KMS-11 (cell line): Measurements from ENCODE around the gene TREX2.

ENCODE experiments used
- H2AFZ ChIP-seq: fragments of 200-600 bp; sonication (generic); 2 replicates; pipeline ENCODE4 v1.6.1; 2016; ENCODE audit warnings: antibody characterized with exemption, mixed run types, low read depth
- H3K27ac ChIP-seq: fragments of 200-600 bp; sonication (generic); 2 replicates; pipeline ENCODE4 v1.6.1; 2016; ENCODE audit warnings: mild to moderate bottlenecking, mixed run types
- H3K27me3 ChIP-seq: fragments of 200-600 bp; sonication (generic); 2 replicates; pipeline ENCODE4 v1.6.1; 2017; ENCODE audit warnings: mild to moderate bottlenecking, low read depth, mixed run types, moderate library complexity; ENCODE audit not compliant: insufficient read depth
- H3K36me3 ChIP-seq: fragments of 200-600 bp; sonication (generic); 2 replicates; pipeline ENCODE4 v1.6.1; 2017; ENCODE audit warnings: mild to moderate bottlenecking, mixed run types; ENCODE audit not compliant: insufficient read depth
- H3K4me1 ChIP-seq: fragments of 200-600 bp; sonication (generic); 2 replicates; pipeline ENCODE4 v1.6.1; 2016; ENCODE audit warnings: mild to moderate bottlenecking, low read depth, mixed run types; ENCODE audit not compliant: poor library complexity, severe bottlenecking
- H3K4me2 ChIP-seq: fragments of 200-600 bp; sonication (generic); 2 replicates; pipeline ENCODE4 v1.7.0; 2016; ENCODE audit warnings: mild to moderate bottlenecking, mixed run types
- H3K4me3 ChIP-seq: fragments of 200-600 bp; sonication (generic); IDR thresholded peaks from 2 replicates; pipeline ENCODE4 v1.6.1; 2017; ENCODE audit warnings: low read depth, low read length, mixed read lengths; ENCODE audit not compliant: insufficient read depth
- H3K79me2 ChIP-seq: fragments of 200-600 bp; sonication (generic); 2 replicates; pipeline ENCODE4 v1.6.1; 2016; ENCODE audit warnings: low read depth, mixed run types; ENCODE audit not compliant: insufficient read depth
- H3K9ac ChIP-seq: fragments of 200-600 bp; sonication (generic); 2 replicates; pipeline ENCODE4 v1.6.1; 2016; ENCODE audit warnings: mild to moderate bottlenecking, mixed run types
- H4K20me1 ChIP-seq: fragments of 200-600 bp; sonication (generic); 2 replicates; pipeline ENCODE4 v1.6.1; 2016; ENCODE audit warnings: mild to moderate bottlenecking, mixed run types; ENCODE audit not compliant: insufficient read depth
- CTCF ChIP-seq: fragments of 200-600 bp; sonication (generic); conservative IDR thresholded peaks from 2 replicates; pipeline ENCODE4 v1.6.1; 2017; ENCODE audit warnings: low read depth, mild to moderate bottlenecking, antibody characterized with exemption, low read length, moderate library complexity, mixed read lengths

The TREX2 gene

GRCh38 chrX:153457827-153458466 lies 12.1 kb upstream of the TREX2 start:
- Histone ChIP-seq H3K4me1 (no peaks in the 10 kb centered on the region), H4K20me1 (no peaks in the 10 kb centered on the region), H3K27ac (no peak overlapping the region), H3K4me3 (no peak overlapping the region), H3K9ac (no peak overlapping the region), H3K27me3 (no peaks in the 10 kb centered on the region), H2AFZ (no peak overlapping the region), H3K79me2 (no peaks in the 10 kb centered on the region), H3K36me3 (no peaks in the 10 kb centered on the region), H3K4me2 (no peak overlapping the region)
- TF ChIP-seq CTCF = no peak

GRCh38 chrX:153457136-153457825 lies 11.4 kb upstream of the TREX2 start:
- TF ChIP-seq CTCF = no peak
- Histone ChIP-seq H3K4me3 (no peak overlapping the region), H3K9ac (no peak overlapping the region), H4K20me1 (no peaks in the 10 kb centered on the region), H3K36me3 (no peaks in the 10 kb centered on the region), H3K79me2 (no peaks in the 10 kb centered on the region), H2AFZ (no peak overlapping the region), H3K27ac (no peak overlapping the region), H3K4me1 (no peaks in the 10 kb centered on the region), H3K4me2 (no peak overlapping the region), H3K27me3 (no peaks in the 10 kb centered on the region)

- H3K4me3 ChIP-seq = no peak overlapping the region
- H3K27me3 ChIP-seq = no peaks in the 10 kb centered on the region
- H3K79me2 ChIP-seq = no peaks in the 10 kb centered on the region
- no peak for TF ChIP-seq CTCF
- H3K4me2 ChIP-seq = no peak overlapping the region
- H3K9ac ChIP-seq = no peak overlapping the region
- H3K4me1 ChIP-seq = no peaks in the 10 kb centered on the region
- no peak overlapping the region for H2AFZ ChIP-seq
- no peaks in the 10 kb centered on the region for H3K36me3 ChIP-seq
- H3K27ac ChIP-seq = no peak overlapping the region
- no peaks in the 10 kb centered on the region for H4K20me1 ChIP-seq
Observed at GRCh38 chrX:153456704-153457103, 10.8 kb upstream of the TREX2 start.

- H3K4me2 ChIP-seq = no peak overlapping the region
- no peaks in the 10 kb centered on the region for H3K36me3 ChIP-seq
- H3K79me2 ChIP-seq = no peaks in the 10 kb centered on the region
- no peak overlapping the region for H3K27ac ChIP-seq
- no peaks in the 10 kb centered on the region for H4K20me1 ChIP-seq
- no peak for TF ChIP-seq CTCF
- no peaks in the 10 kb centered on the region for H3K4me1 ChIP-seq
- no peak overlapping the region for H3K9ac ChIP-seq
- no peak overlapping the region for H2AFZ ChIP-seq
- no peaks in the 10 kb centered on the region for H3K27me3 ChIP-seq
- no peak overlapping the region for H3K4me3 ChIP-seq
Observed at GRCh38 chrX:153456161-153456560, 10.3 kb upstream of the TREX2 start.
